Neural cell (in vitro differentiated cells): ENCODE results near the gene MDGA2. TPM values are rescaled to one million over a fixed set of nuclear protein-coding genes. Genes with fewer than 3 reads are reported as not detected.
A peak's percentile ranks its signal among the peaks of the same experiment; 100 is the strongest.

ENCODE experiments used
- H2AFZ ChIP-seq: fragments of 200-600, 300-800 bp; sonication (generic), shearing (Covaris generic); 2 replicates; pipeline ENCODE4 v1.6.0; 2014; ENCODE audit warnings: low read depth, mild to moderate bottlenecking, antibody characterized with exemption, low read length, moderate library complexity
- H3F3A ChIP-seq: fragments of 200-600 bp; shearing (Covaris generic); 2 replicates; pipeline ENCODE4 v1.6.1; 2016; ENCODE audit warnings: mild to moderate bottlenecking, moderate library complexity, mixed read lengths, antibody characterized with exemption, low read length; ENCODE audit not compliant: insufficient read depth, poor library complexity, severe bottlenecking
- H3K27ac ChIP-seq: fragments of 200-600, 300-800 bp; sonication (generic), shearing (Covaris generic); 2 replicates; pipeline ENCODE4 v1.5.1; 2014; ENCODE audit warnings: mild to moderate bottlenecking, low read length, moderate library complexity
- H3K27me3 ChIP-seq: fragments of 300-800, 200-600 bp; sonication (generic), shearing (Covaris generic); 2 replicates; pipeline ENCODE4 v1.6.0; 2014; ENCODE audit warnings: mild to moderate bottlenecking, low read depth, low read length, moderate library complexity; ENCODE audit not compliant: insufficient read depth
- H3K36me3 ChIP-seq: fragments of 300-800, 200-600 bp; sonication (generic), shearing (Covaris generic); 2 replicates; pipeline ENCODE4 v1.5.1; 2014; ENCODE audit warnings: mild to moderate bottlenecking, antibody characterized with exemption, low read length, moderate library complexity; ENCODE audit not compliant: insufficient read depth
- H3K4me2 ChIP-seq: fragments of 300-800, 200-600 bp; sonication (generic), shearing (Covaris generic); 2 replicates; pipeline ENCODE4 v1.6.0; 2014; ENCODE audit warnings: mild to moderate bottlenecking, low read length
- H3K4me3 ChIP-seq: fragments of 300-800, 200-600 bp; sonication (generic), shearing (Covaris generic); 2 replicates; pipeline ENCODE4 v1.5.1; 2014; ENCODE audit warnings: mild to moderate bottlenecking, low read length, moderate library complexity
- H3K79me2 ChIP-seq: fragments of 200-600 bp; shearing (Covaris generic); replicated peaks from 2 replicates; pipeline ENCODE4 v1.6.0; 2014; ENCODE audit warnings: mild to moderate bottlenecking, low read length, moderate library complexity; ENCODE audit not compliant: insufficient read depth
- H3K9ac ChIP-seq: fragments of 300-800, 200-600 bp; sonication (generic), shearing (Covaris generic); 2 replicates; pipeline ENCODE4 v1.6.1; 2016; ENCODE audit warnings: mild to moderate bottlenecking, low read length, mixed read lengths
- H3K9me2 ChIP-seq: fragments of 200-600 bp; shearing (Covaris generic); 2 replicates; pipeline ENCODE4 v1.6.1; 2016; ENCODE audit warnings: mild to moderate bottlenecking, low read length, mixed read lengths; ENCODE audit not compliant: insufficient read depth
- H3K9me3 ChIP-seq: fragments of 200-600, 300-800 bp; sonication (generic), shearing (Covaris generic); 2 replicates; pipeline ENCODE4 v1.6.1; 2016; ENCODE audit warnings: mild to moderate bottlenecking, mixed run types, low read length, moderate library complexity, mixed read lengths
- H4K20me1 ChIP-seq: fragments of 200-600 bp; shearing (Covaris generic); 2 replicates; pipeline ENCODE4 v1.6.1; 2016; ENCODE audit warnings: mild to moderate bottlenecking, mixed run types; ENCODE audit not compliant: insufficient read depth
- EP300 ChIP-seq: fragments of 450-650 bp; conservative IDR thresholded peaks from 2 replicates; pipeline ENCODE4 v1.6.1; 2014; ENCODE audit warnings: antibody characterized with exemption, mild to moderate bottlenecking, moderate library complexity; ENCODE audit not compliant: poor library complexity, severe bottlenecking
- EZH2 ChIP-seq: fragments of 200-600, 300-800 bp; shearing (Covaris generic), sonication (generic); IDR thresholded peaks from 2 replicates; pipeline ENCODE4 v1.6.1; 2014; ENCODE audit warnings: antibody characterized with exemption, low read length, borderline replicate concordance, mild to moderate bottlenecking; ENCODE audit not compliant: insufficient read depth, poor library complexity, severe bottlenecking
- MXI1 ChIP-seq: fragments of 450-650 bp; conservative IDR thresholded peaks from 2 replicates; pipeline ENCODE4 v1.6.1; 2014; ENCODE audit warnings: antibody characterized with exemption, mild to moderate bottlenecking; ENCODE audit not compliant: poor library complexity, severe bottlenecking
- POLR2AphosphoS5 ChIP-seq: IDR thresholded peaks from 2 replicates; pipeline ENCODE4 v1.6.1; 2012
- RAD21 ChIP-seq: fragments of 450-650 bp; conservative IDR thresholded peaks from 2 replicates; pipeline ENCODE4 v1.6.1; 2014; ENCODE audit warnings: antibody characterized with exemption, mild to moderate bottlenecking, moderate library complexity
- SMC3 ChIP-seq: fragments of 450-650 bp; conservative IDR thresholded peaks from 2 replicates; pipeline ENCODE4 v1.6.1; 2014; ENCODE audit warnings: antibody characterized with exemption, mild to moderate bottlenecking, moderate library complexity; ENCODE audit not compliant: poor library complexity
- TAF1 ChIP-seq: IDR thresholded peaks from 2 replicates; pipeline ENCODE4 v1.6.1; 2012; ENCODE audit warnings: low read depth
- polyA plus RNA-seq: library from polyadenylated mRNA; depleted of rRNA; stranded (reverse); fragments of >200 nt; gene quantifications from 2 replicates; pipeline ENCODE4 v1.2.3, GENCODE V29; 2014
- TF ChIP-seq, protein P1 (sequence below): fragments of 450-650 bp; IDR thresholded peaks from 2 replicates; pipeline ENCODE4 v1.5.1; 2014; ENCODE audit warnings: antibody characterized with exemption, mild to moderate bottlenecking, moderate library complexity; ENCODE audit not compliant: poor library complexity, severe bottlenecking
- TF ChIP-seq, protein P2 (sequence below): IDR thresholded peaks from 2 replicates; pipeline ENCODE4 v1.6.1; 2012; ENCODE audit warnings: borderline replicate concordance

Gene MDGA2
- polyA plus RNA-seq, 1 donor from 2014 or later: 3.8 TPM

DNA sequence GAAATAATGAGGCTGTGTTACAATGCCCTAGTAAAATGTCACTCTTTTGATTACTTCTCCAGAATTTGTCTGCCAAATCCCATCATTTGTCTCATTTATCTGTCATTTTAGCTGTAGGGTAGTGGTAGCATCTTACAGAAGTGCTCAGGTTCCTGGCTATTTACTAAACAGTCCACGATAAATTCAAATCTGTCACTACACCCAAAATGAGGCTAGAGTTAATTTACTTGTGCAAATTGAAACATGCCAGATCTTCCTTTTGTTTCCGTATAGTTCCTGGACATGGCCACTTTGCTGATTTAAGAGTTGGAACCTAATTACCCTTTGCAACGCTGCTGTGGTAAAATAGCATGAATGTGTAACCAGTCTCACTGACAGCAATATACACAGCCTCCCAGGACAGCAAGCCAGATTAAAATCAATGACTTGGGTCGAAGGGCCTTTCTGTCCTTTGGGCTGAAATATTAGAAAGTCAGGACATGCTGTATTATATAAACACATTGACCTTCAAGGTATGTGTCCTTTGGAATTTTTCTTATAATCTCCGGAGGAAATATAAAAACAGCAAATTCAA is 485.4 kb downstream of the MDGA2 start:
- H3K36me3 ChIP-seq: no peaks in the 10 kb centered on the region
- H4K20me1 ChIP-seq: no peaks in the 10 kb centered on the region
- H3K4me3 ChIP-seq: peak overlapping the region; percentile 19
- H3K27me3 ChIP-seq: no peaks in the 10 kb centered on the region
- H3K4me2 ChIP-seq: peak overlapping the region; percentile 33
- no peaks in the 10 kb centered on the region for H3K79me2 ChIP-seq
- no peaks in the 10 kb centered on the region for H3K9me3 ChIP-seq
- no peaks in the 10 kb centered on the region for H3K9me2 ChIP-seq
- no peak overlapping the region for H2AFZ ChIP-seq
- H3K27ac ChIP-seq: no peak overlapping the region
- H3K9ac ChIP-seq: no peak overlapping the region
- H3F3A ChIP-seq: no peaks in the 10 kb centered on the region
- peak; percentile 70 for TF ChIP-seq EP300
- TF ChIP-seq, protein P1, sequence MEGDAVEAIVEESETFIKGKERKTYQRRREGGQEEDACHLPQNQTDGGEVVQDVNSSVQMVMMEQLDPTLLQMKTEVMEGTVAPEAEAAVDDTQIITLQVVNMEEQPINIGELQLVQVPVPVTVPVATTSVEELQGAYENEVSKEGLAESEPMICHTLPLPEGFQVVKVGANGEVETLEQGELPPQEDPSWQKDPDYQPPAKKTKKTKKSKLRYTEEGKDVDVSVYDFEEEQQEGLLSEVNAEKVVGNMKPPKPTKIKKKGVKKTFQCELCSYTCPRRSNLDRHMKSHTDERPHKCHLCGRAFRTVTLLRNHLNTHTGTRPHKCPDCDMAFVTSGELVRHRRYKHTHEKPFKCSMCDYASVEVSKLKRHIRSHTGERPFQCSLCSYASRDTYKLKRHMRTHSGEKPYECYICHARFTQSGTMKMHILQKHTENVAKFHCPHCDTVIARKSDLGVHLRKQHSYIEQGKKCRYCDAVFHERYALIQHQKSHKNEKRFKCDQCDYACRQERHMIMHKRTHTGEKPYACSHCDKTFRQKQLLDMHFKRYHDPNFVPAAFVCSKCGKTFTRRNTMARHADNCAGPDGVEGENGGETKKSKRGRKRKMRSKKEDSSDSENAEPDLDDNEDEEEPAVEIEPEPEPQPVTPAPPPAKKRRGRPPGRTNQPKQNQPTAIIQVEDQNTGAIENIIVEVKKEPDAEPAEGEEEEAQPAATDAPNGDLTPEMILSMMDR: no peak

DNA sequence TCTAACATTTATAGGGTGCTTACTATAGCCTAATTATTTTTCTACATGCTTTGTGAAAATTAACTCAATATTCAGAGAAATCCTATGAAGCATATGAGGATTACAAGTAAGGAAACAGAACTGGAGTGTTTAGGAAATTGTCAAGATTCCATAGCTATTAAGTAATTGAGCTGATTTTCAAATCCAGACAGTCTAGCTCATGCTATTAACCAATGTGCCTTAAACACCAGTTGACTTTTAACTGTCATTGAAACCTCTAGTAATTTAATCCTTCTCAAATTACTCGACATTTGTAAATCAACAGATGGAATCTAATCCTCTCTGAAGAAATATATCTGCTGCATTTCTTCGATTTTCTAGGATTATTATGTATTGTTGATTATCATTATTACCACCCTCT is 488.9 kb downstream of the MDGA2 start:
- Histone ChIP-seq H3K4me3 (no peak overlapping the region), H3F3A (no peaks in the 10 kb centered on the region), H3K36me3 (no peaks in the 10 kb centered on the region), H2AFZ (no peak overlapping the region), H3K9me2 (no peaks in the 10 kb centered on the region), H3K27ac (no peak overlapping the region), H4K20me1 (no peaks in the 10 kb centered on the region), H3K79me2 (no peaks in the 10 kb centered on the region), H3K9ac (no peak overlapping the region), H3K9me3 (no peaks in the 10 kb centered on the region), H3K4me2 (peak overlapping the region; percentile 3), H3K27me3 (no peaks in the 10 kb centered on the region)
- no peak for TF ChIP-seq SMC3
- TF ChIP-seq, protein P1: no peak
- TF ChIP-seq TAF1: no peak
- no peak for TF ChIP-seq EP300
- no peak for TF ChIP-seq RAD21
- TF ChIP-seq, protein P2, sequence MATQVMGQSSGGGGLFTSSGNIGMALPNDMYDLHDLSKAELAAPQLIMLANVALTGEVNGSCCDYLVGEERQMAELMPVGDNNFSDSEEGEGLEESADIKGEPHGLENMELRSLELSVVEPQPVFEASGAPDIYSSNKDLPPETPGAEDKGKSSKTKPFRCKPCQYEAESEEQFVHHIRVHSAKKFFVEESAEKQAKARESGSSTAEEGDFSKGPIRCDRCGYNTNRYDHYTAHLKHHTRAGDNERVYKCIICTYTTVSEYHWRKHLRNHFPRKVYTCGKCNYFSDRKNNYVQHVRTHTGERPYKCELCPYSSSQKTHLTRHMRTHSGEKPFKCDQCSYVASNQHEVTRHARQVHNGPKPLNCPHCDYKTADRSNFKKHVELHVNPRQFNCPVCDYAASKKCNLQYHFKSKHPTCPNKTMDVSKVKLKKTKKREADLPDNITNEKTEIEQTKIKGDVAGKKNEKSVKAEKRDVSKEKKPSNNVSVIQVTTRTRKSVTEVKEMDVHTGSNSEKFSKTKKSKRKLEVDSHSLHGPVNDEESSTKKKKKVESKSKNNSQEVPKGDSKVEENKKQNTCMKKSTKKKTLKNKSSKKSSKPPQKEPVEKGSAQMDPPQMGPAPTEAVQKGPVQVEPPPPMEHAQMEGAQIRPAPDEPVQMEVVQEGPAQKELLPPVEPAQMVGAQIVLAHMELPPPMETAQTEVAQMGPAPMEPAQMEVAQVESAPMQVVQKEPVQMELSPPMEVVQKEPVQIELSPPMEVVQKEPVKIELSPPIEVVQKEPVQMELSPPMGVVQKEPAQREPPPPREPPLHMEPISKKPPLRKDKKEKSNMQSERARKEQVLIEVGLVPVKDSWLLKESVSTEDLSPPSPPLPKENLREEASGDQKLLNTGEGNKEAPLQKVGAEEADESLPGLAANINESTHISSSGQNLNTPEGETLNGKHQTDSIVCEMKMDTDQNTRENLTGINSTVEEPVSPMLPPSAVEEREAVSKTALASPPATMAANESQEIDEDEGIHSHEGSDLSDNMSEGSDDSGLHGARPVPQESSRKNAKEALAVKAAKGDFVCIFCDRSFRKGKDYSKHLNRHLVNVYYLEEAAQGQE: no peak
- no peak for TF ChIP-seq MXI1
- no peak for TF ChIP-seq EZH2
- no peak for TF ChIP-seq POLR2AphosphoS5
